Endothelial cell of umbilical vein (primary cell): ENCODE data around the gene PLCB4.

ENCODE experiments used
- POLR2A ChIP-seq: IDR thresholded peaks from 2 replicates; pipeline ENCODE4 v1.6.1; 2012; ENCODE audit warnings: low read depth, mild to moderate bottlenecking, control low read depth, low read length
- TF ChIP-seq, protein P1 (sequence below), 2 donors: IDR thresholded peaks; 1 replicate in 1 of 2; 2 replicates in 1 of 2; pipeline ENCODE4 v1.5.1; 2011; ENCODE audit warnings: low read length in 2 of 2, mild to moderate bottlenecking in 2 of 2, moderate library complexity in 2 of 2, control low read depth in 1 of 2, inconsistent platforms in 1 of 2, low read depth in 1 of 2; ENCODE audit not compliant: insufficient read depth in 1 of 2; ENCODE audit errors: extremely low read depth in 1 of 2

DNA sequence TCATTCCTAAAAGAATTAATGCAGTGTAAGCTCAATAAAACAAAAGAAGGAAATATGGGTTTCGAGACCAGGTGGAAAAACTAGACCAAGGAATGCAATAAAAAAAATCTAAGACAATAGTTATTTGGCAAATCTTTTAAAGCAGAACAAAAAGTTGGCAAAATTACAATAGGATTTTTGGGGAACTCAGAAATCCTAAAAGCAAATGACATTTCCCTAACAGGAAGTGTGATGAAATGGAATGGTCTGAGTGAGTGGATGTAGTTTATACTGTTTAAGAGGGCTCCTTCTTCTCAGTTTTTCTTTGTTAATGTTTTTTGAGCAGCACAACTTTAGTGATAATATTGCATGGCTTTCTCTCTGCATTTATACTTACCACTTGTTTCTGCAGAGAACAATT lies 190.0 kb downstream of the PLCB4 start:
- TF ChIP-seq POLR2A: no peak
- TF ChIP-seq, protein P1, sequence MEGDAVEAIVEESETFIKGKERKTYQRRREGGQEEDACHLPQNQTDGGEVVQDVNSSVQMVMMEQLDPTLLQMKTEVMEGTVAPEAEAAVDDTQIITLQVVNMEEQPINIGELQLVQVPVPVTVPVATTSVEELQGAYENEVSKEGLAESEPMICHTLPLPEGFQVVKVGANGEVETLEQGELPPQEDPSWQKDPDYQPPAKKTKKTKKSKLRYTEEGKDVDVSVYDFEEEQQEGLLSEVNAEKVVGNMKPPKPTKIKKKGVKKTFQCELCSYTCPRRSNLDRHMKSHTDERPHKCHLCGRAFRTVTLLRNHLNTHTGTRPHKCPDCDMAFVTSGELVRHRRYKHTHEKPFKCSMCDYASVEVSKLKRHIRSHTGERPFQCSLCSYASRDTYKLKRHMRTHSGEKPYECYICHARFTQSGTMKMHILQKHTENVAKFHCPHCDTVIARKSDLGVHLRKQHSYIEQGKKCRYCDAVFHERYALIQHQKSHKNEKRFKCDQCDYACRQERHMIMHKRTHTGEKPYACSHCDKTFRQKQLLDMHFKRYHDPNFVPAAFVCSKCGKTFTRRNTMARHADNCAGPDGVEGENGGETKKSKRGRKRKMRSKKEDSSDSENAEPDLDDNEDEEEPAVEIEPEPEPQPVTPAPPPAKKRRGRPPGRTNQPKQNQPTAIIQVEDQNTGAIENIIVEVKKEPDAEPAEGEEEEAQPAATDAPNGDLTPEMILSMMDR (IDR thresholded peaks at IDR 0.05; ENCODE audit: extremely low read depth in 1 of 2, insufficient read depth in 1 of 2, low read depth in 1 of 2, low read length in 2 of 2): no peak
